ENCODE measurements around the gene HS3ST5.

Gene HS3ST5, protein sequence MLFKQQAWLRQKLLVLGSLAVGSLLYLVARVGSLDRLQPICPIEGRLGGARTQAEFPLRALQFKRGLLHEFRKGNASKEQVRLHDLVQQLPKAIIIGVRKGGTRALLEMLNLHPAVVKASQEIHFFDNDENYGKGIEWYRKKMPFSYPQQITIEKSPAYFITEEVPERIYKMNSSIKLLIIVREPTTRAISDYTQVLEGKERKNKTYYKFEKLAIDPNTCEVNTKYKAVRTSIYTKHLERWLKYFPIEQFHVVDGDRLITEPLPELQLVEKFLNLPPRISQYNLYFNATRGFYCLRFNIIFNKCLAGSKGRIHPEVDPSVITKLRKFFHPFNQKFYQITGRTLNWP

GRCh38 chr6:114342826-114343781 is at the start of gene HS3ST5:
HS3ST5 (minus strand) TSS chr6:114343023; CDS start chr6:114062845, 280,178 bp downstream.
- TF ChIP-seq CTCF (IDR thresholded peaks at IDR 0.05; ENCODE audit: borderline replicate concordance, insufficient read depth, low read depth, low read length) = peak; percentile 31; the same call in 1 of the 2 replicates
- H3K4me3 ChIP-seq (ENCODE audit: low read depth, low read length) = no peak within 1 kb of the TSS

GRCh38 chr6:114390176-114390575 is 47.4 kb upstream of the HS3ST5 start:
- no peak overlapping the region for H3K4me3 ChIP-seq (ENCODE audit: low read depth, low read length)
- no peak for TF ChIP-seq CTCF (IDR thresholded peaks at IDR 0.05; ENCODE audit: borderline replicate concordance, insufficient read depth, low read depth, low read length)

GRCh38 chr6:114389111-114389510 is 46.3 kb upstream of the HS3ST5 start:
- TF ChIP-seq CTCF (IDR thresholded peaks at IDR 0.05; ENCODE audit: borderline replicate concordance, insufficient read depth, low read depth, low read length) = no peak
- no peak overlapping the region for H3K4me3 ChIP-seq (ENCODE audit: low read depth, low read length)

GRCh38 chr6:114382406-114382805 is 39.6 kb upstream of the HS3ST5 start:
- H3K4me3 ChIP-seq (ENCODE audit: low read depth, low read length) = no peak overlapping the region
- no peak for TF ChIP-seq CTCF (IDR thresholded peaks at IDR 0.05; ENCODE audit: borderline replicate concordance, insufficient read depth, low read depth, low read length)

DNA sequence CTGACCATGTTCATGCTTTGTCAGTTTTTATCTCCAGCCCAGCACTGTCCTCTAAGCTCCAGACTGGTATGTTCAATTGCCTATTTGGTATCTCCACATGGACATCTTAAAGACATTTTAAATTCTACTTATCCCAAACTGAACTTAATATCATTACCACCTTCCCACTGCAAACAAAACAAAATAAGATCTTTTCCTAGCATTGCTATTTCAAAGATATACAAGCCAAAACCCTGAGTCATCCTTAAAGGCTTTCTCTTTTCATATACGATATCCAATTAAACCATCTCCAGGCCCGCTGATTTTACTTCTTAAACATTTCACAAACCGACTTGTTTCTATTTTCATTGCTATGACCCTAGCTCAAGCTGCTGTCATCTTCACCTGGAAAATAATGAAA is 35.1 kb upstream of the HS3ST5 start:
- TF ChIP-seq CTCF (IDR thresholded peaks at IDR 0.05; ENCODE audit: borderline replicate concordance, insufficient read depth, low read depth, low read length) = no peak
- no peak overlapping the region for H3K4me3 ChIP-seq (ENCODE audit: low read depth, low read length)

- no peak overlapping the region for H3K4me3 ChIP-seq (ENCODE audit: low read depth, low read length)
- no peak for TF ChIP-seq CTCF (IDR thresholded peaks at IDR 0.05; ENCODE audit: borderline replicate concordance, insufficient read depth, low read depth, low read length)
Measured at GRCh38 chr6:114376611-114377175, 33.9 kb upstream of the HS3ST5 start.
